Stimulated activated CD4-positive, alpha-beta T cell treated with anti-CD3 and anti-CD28 coated beads, Interleukin-1b, Interleukin-23, amount 100 ng/mL, for 4 hours (primary cell): ENCODE measurements around the gene IGSF8.
"Not testable (repeated sequence)": the region's sequence is repeated elsewhere in the genome, so short reads cannot be mapped to it uniquely, and the experiment has no call there.

ENCODE experiments used
- DNase-seq, 2 donors: peaks; one replicate each; pipeline ENCODE4 v3.0.0-alpha.2; 2020; ENCODE audit warnings: low read depth in 2 of 2

Gene IGSF8

DNA sequence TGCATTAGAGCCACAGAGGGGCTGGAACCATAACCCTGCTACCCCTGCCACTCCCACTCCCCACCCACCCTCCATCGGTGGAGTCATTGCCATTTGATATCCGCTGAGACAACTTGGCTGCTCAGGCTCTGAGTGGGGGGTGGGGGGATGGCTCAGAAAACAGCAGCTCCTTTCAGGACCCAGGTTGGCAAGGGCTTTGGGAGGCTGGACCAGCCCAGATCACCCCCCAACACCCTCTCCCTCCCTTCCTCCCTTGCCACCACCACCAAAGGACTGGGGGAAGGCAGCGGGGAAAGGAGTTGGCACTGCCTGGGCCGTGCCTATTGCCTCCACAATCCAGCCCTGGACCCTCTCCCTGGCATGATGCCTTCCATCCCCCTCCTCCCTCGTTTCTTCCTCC is 30.2 kb downstream of the IGSF8 start:
- DNase-seq: no peak

DNA sequence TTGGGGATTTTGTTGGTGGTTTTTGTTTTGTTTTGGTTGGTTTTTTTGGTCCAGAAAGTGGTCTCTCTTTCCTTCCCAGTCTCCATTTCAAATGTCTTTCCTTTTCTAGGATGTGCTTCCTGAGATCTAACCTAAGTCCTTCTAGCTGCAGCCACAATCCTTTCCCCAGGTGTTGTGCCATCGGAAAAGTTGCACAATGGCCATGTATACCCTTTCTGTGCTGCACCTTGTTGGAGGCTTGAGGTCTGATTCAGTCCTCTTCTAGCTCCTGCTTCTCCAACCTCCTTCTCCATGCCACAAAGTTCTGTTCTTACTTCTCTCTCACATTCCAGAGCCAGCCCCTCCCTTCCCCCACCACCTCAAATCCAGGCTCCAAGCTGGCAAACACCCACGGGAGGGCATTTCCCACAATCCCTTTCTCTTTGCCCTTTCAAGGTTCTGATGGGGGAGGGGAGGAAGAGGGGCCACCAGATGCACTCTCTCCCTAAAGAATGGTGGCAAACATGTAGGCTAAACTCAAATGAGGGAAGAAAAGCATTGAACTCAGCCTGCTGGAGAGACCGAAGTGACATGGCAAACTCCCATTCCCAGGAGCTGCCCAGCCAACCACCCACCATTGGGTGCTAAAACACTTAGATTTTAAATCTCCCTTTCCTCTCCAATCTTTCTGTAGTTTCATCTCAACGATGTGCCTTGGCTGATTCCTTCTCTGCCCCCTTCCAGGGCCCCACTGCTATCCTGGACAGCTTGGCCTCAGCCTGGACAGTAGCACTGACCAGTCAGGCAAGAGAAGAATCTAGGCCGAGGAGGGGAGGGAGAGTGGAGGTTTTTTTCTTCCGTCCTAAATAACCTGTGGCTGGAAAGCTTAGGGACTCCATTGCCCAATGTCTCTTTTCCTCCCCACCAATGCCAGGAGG is 31.3 kb downstream of the IGSF8 start:
- DNase-seq: no peak

DNA sequence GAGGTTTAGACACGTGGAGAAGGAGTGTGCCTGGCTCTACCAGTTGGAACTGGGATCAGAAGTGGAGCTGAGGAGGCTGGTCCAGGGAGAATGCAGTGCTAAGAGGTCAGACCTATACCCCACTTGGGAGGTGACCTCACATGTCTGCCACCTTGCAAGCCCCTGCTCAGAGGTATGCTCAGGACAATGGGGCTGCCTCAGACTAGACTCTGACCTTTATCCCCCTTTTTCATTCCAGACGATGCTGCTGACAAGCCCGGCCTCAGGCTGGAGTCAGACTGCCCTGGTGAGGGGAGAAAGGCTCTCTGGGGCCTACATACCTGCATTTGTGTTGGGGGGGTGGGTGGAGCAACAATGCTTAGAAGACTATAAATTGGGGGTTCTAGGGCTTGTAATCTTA is 33.7 kb downstream of the IGSF8 start:
- no peak for DNase-seq

DNA sequence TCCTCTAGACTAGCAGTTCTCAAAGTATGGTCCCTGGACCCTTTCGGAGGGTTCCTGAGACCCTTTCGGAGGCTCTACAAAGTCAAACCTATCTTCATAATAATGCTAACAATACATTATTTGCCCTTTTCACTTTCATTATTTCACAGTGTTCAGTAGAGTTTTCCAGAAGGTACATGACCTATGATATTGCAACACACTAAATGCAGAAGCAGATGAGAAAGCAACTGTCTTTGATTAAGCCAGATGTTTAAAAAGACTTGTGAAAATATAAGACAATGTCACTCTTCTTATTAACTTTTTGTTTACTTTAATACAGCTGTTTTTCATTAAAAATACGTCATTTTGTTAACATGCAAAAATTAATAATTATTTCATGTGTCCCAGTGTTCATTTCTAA is 34.3 kb downstream of the IGSF8 start:
- DNase-seq: no peak

DNA sequence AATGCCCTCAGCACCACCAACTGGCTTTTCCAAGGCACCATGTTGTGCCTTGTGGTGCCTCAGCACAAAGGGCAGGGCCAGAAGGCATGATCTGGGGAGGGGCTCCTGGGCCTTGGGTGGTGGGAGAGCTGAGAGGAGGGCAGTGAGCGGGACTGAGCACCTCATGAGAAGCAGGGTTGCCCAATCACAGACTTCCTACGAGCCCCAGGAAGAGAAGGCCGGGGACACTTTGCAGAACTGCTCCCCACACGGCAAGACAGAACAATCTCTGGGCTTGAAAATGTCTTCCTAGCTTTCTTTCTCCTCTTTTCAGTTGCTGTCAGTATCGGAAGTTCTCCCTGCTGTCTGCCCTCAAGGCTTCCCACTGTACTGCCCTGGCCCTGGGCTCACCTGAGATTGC is 35.2 kb downstream of the IGSF8 start:
- no peak for DNase-seq

DNA sequence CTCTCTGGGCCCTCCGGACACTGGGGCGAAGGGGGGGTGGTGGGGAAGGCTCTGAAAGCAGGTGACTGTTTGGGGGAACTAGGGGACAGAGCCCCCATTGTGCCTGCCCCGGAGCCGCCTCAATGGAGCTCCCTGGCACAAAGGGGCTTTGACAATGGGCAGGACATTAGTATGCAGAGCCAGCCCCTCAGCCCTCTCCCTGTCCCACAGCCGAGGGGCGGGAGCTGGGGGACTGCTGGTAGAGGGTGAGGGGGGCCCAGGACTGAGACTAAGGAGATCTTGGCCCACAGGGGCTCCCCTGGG is 36.2 kb downstream of the IGSF8 start:
- no peak for DNase-seq

DNA sequence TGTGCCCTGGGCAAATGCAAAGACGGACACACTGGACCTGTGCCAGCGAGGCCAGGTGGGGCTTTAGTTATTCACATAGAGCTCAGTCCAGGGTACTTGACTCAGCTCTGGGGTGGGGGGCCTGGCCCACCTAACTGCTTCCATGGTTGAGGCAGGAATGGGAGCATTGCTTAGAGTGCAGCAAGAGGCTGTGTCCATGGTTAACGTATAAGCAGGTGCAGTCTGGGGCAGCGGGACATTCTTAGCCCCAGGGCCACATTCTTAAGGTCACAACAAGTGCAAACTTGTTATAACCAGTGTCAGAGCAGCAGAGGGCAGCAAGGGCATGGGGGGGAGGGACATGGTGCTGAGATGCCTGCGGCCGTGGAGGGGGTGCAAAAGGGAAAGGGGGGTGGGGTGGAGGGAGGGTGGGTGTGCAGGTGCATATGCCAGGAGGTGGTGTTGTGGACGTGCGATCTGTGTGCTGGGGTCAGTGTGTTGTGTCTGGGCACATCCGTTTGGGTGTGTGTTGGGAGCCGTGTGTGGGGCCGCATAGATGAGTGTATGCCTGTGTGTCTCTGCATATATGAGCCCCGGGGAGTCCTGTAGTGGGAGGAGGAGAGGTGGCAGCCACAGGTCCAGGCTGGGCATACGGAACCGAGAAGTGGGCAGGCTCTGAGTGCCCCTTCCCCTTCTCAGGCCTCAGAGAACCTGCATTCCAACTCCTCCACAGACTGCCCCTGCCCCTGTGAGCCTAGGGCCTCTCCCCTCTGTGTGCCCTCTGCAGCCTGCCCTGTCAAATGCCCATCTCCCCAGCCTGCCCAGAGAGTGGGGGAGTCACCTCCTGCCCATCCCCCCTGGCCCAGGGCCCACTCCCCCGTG is 36.8 kb downstream of the IGSF8 start:
- DNase-seq: no peak

DNA sequence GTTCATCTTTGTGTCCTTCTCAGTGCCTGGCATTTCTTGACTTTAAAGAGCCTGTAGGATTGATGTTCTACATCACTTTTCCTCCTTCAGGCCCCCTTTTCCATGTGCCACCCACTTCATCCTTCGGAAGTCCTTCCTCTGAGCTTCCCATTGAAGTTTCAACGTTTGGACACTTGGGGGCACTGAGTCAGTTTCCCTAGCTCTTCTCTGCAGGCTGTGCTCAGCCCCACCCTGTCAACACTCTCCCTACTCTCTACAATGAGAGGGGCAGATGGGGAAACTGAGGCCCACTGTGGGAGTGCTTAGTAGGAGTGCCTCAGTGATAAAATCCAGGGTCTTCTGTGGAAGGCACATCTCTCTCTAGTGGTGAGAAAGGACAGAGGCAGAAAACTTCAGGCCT is 40.3 kb downstream of the IGSF8 start:
- no peak for DNase-seq

DNA sequence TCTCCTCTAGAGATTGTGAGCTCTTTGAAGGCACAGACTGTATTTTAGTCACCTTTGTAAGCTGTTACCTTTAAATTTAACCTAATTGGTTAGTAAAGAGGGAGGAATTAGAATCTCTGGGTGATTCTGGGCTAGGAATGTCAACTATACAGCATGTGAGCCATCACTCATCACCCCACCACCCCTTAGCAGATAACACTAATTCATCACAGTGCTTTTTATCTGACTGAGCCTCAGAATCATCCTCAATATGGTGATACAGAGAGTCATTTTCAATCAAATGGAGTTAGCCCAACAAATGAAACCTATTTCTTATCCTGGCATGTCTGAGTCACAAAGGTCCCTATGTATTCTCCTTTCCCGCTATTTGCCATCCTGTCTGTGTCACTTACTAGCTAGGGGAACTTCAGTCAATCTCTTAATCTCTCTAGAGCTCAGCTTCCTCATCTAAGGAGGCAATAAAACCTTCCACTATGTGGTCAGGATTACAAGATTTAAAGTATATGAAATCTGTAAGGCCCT is 41.7 kb downstream of the IGSF8 start:
- DNase-seq: no peak

DNA sequence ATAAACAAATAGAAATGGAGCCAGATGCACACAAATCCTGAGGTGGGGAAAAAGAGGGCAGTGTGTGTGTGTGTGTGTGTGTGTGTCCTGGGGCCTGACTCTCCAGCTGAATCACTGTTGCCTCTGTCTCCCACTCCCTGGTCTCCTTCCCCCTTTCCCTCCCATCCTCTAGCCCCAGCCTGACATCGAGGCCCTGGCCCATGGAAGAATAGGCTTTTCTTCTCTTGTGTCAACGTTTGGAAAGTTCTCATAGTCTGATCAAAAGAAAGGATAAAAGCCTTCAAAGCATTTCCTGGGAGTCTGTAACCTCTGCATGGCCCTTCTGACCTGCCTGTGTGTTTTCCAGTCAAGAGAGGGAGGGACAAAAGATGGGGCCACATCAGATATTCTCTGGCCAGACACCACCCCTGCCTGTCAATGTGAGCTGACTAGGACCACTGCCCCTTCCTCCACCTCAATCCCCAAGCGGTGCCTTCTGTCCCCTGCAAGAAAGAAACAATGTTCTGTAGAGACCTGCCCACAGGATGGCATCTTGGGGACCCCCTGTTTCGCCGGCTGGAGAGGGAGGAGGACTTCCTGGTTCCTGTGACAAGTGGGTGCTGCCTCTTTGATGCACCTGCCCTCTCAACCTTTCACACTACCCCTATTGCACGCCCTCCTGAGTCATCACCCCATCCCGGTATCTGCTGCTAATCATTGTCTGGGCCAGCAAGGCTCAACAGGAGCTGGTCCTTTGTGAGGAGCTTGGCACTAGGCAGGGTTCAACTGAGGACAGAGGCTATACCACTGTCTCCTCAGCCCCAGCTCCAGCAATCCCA is 44.7 kb downstream of the IGSF8 start:
- no peak for DNase-seq

DNA sequence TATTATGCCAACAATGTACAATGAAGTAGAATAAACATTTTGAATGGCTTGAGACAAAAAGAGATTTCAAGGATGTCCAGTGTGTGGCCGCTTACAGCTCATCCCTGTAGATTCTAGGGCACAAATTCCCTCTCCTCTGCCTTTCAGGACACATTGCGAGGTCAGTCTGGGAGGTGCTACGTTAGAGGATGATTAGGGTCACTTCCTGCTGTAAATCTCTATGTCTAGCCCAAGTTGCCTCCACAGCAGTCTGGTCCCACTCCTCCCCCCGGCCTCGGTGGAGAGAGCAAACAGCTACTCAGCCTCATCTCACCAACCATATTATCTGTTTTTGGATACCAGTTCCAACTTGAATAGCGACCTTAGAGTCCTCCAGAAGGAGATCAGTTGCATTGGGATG is 45.5 kb downstream of the IGSF8 start:
- DNase-seq: no peak

DNA sequence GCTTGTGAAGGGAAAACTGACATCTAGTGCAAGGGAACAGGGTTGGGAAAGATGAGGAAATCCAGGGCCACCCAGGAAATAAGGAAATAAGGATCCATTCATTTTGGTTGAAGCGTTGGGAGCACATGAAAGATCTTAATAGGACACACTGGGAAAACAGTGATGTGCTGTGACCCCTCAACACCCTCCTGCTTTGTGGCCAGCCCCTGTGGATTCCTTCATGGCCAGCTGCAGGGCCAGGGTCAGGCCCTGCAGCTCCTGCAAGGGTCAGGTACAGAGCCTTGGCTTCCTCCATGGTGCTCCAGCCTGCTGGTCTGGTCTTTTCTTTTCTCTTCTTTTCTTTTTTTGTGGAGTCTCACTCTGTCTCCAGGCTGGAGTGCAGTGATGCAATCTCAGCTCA is 47.8 kb downstream of the IGSF8 start:
- no peak for DNase-seq

DNA sequence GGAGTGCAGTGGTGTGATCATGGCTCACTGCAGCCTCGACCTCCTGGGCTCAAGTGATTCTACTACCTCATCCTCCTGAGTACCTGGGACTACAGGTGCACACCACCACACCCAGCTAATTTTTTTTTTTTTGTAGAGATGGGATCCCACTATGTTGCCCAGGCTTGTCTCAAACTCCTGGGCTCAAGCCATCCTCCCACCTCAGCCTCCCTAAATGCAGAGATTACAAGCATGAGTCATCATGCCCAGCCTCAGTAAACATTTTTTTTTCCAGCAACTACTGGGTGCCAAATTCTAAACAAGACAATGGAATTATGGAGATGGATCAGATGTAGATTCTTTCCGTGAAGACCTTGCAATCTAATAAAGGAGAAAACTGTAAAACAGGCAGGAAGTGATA is 48.2 kb downstream of the IGSF8 start:
- not testable (repeated sequence) for DNase-seq

DNA sequence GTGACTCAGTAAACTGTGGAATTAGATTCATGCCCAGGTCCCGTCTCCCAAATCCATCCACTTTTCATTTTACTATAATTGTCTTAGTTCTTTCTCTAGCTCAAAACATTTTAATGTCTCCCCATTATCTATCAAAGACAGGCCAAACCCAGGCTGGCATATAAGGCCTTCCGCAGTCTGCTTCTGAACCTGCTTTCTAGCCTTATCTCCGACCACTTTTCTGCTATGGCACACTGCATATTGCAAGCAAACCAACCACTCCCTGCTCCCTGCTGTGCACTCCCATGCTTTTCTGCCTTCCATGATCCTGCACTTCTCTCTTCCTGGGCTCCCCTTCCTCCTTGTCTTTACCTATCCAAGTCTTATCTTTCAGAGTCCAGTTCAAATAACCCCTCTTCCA is 49.3 kb downstream of the IGSF8 start:
- no peak for DNase-seq

DNA sequence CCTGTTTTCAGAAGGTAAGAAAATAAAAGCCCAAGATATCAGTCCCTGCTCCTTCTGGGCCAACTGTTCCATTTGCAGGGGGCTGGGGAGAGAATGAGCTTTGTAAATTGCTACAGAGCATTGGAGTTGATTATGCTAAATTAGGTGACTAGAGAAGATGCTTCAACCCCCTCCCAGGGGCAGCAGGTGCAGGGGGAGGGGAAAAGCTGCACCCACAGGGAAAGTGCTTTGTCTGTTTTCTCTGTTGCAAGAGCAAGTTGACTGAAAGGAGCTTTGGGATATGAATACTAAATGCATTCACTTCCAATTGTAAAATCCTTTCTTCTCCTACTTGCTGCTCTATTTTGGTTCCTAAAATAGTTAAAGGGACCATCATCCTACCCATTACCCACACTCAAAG is 50.1 kb downstream of the IGSF8 start:
- no peak for DNase-seq

DNA sequence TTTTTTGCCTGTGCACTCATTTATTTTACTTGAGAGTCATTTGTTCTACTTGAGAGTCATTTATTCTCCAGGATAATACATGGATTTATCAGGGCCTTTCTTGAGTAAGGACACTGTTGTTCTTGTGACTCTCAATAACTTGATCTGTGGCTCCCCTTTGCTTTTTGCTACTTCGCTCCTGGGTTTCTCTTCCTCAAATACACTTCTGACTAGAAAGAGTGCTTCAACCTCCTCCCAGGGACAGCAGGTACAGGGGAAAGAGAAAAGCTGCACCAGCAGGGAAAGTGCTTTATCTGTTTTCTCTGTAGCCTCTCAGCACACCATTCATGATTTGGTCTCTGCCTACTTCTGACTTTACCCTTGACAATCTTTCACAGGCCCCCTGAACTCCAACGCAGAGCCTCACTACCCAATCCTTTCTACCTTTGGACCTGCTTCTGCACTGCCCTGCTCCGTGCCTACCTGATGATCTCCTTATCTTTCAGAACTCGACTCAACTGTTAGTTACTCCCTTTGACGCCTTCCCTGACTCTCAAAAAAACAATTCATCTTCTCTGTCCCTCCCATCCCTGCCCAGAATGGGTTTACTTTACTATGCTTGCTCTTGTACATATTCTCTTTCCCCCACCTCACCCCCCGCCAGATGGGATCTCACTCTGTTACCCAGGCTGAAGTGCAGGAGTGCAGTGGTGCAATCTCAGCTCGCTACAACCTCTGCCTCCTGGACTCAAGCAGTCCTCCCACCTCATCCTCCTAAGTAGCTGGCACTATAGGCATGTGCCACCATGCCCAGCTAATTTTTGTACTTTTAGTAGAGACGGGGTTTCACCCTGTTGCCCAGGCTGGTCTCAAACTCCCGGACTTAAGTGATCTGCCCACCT is 51.1 kb downstream of the IGSF8 start:
- DNase-seq: no peak

DNA sequence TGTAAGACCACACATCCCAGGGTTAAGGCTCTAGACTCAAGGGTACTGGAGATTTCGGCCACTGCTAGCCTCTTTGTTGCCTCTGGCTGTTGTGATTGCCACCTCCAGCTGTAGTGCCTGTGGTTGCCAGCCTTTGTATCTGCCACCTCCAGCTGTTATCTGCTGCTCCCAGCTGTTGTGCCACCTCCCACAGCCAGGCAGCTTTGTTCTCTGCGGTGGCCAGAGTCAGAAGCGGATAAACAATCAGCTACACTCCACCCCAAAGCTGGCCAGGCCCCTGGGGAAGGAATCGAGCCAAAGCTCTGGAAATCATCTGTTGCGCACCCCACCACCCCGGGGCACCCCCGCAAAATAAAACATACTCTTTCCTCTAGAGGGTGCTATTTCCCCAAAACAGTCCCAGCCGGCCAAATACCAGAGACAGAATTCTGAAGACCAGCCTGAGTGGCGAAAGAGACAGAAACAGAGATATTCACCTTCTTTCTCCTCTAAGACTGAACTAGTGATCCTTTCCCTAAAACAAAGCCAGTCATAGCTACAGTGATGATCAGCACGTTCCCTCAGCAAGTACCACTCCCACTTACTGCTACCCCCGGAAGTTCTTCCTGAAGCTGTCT is 51.8 kb downstream of the IGSF8 start:
- DNase-seq: peak in 1 of 2 donors; percentile 6

DNA sequence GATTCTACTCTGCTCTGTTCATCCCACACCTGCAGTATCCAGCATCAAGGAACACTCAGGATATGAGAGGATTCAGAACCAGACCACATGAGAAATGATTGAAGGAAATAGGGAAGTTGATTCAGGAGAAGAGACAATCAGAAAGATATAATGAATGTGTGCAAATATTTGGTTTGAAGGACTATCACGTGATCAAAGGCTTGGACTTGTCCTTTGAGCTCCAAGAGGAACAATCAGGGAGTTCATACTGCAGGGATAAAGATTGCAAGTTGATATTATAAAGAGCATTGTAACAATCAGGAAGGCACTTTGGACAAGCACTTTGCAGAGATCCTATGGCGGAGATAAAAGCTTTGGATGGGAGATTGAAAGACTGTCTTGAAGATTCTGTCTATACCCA is 52.8 kb downstream of the IGSF8 start:
- no peak for DNase-seq

DNA sequence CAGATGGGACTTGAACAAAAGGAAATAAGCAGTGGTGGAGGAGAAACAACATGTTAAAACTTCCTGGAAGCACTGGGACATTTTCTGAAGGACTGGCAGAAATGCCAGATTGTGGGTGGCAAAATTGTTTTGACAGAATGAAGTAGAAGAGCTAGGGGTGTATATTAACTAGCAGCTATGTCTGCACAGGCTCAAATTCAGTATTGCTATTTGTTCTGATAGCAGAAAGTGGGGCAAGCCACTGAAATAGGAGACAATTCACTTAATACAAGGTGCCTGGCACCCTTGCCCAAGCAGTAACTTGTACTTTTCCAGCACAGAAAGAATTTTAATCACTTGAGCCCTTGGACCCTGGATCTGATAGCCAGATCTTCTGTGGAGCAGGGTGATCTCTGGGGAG is 54.9 kb downstream of the IGSF8 start:
- no peak for DNase-seq
